HepG2 (cell line): ENCODE data around the gene HIGD1A.

Experiments used
- BCL6 ChIP-seq: IDR thresholded peaks from 2 replicates; pipeline ENCODE4 v1.6.1; 2016; ENCODE audit warnings: missing genetic modification reagents, missing compliant biosample characterization
- CBX2 ChIP-seq, 2 experiments: fragments of 200-600 bp in 1 of 2; sonication (generic); formaldehyde crosslinking in 1 of 2; IDR thresholded peaks; 2 replicates each; pipeline versions ENCODE4 v1.7.0 to v1.8.1; 2018 to 2022; ENCODE audit warnings: low read depth in 2 of 2, low read length in 1 of 2, mild to moderate bottlenecking in 1 of 2, missing genetic modification reagents in 1 of 2
- CTCF ChIP-seq: sonication (generic); formaldehyde crosslinking; IDR thresholded peaks from 2 replicates; pipeline ENCODE4 v1.5.0; 2020; ENCODE audit warnings: mild to moderate bottlenecking, missing genetic modification reagents, moderate library complexity
- EP300 ChIP-seq, 3 experiments: sonication (generic) in 1 of 3; formaldehyde crosslinking in 1 of 3; IDR thresholded peaks; 2 replicates each; pipeline versions ENCODE4 v1.5.1 to v1.6.1; 2011 to 2020; ENCODE audit warnings: low read depth in 2 of 3, low read length in 2 of 3, borderline replicate concordance in 1 of 3, improper control_type of control experiment in 1 of 3, mild to moderate bottlenecking in 1 of 3, missing genetic modification reagents in 1 of 3, moderate library complexity in 1 of 3
- EZH2 ChIP-seq: conservative IDR thresholded peaks from 2 replicates; pipeline ENCODE4 v1.6.1; 2012; ENCODE audit warnings: mild to moderate bottlenecking, low read depth, low read length, moderate library complexity
- KDM5A ChIP-seq: fragments of 200-600 bp; sonication (generic); IDR thresholded peaks from 2 replicates; pipeline ENCODE4 v1.7.0; 2018; ENCODE audit warnings: antibody characterized with exemption, mild to moderate bottlenecking, low read length, borderline replicate concordance
- NCOR1 ChIP-seq: fragments of 200-600 bp; sonication (generic); IDR thresholded peaks from 2 replicates; pipeline ENCODE4 v1.7.0; 2017; ENCODE audit warnings: antibody characterized with exemption, low read length, borderline replicate concordance
- SALL2 ChIP-seq: sonication (generic); formaldehyde crosslinking; IDR thresholded peaks from 2 replicates; pipeline ENCODE4 v1.8.1; 2023; ENCODE audit warnings: mild to moderate bottlenecking, missing genetic modification reagents, inconsistent platforms
- TGIF2 ChIP-seq: IDR thresholded peaks from 2 replicates; pipeline ENCODE4 v1.6.1; 2016; ENCODE audit warnings: control low read depth, missing compliant biosample characterization
- YY1 ChIP-seq: IDR thresholded peaks from 2 replicates; pipeline ENCODE4 v1.6.1; 2011; ENCODE audit warnings: low read length, low read depth, moderate library complexity, mild to moderate bottlenecking; ENCODE audit not compliant: insufficient read depth, insufficient replicate concordance
- ZKSCAN8 ChIP-seq: IDR thresholded peaks from 2 replicates; pipeline ENCODE4 v1.6.1; 2016; ENCODE audit warnings: borderline replicate concordance, missing genetic modification reagents, missing compliant biosample characterization

DNA sequence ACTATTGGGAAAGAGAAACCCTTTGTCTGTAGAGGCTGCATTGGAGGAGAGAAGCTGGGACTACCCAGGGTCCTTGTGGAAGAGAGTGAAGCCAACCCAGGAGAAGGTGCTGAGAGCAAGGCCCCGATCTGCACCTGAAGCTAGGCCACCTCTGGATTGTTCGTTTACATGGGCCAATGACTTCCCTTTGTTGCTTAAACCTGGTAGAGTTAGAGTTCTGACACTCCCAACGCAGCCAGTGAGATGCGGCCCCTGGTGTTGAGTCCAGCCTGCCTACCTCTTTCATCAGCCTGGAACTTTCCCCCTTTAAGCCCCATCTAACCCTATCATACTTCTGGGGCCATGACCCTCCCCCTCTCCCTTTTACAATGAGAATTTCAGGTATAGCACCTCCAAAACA is 62.0 kb downstream of the HIGD1A start:
- TF ChIP-seq BCL6 (CRISPR knock-in tag), result no peak
- TF ChIP-seq CTCF (CRISPR knock-in tag), result no peak
- no peak for TF ChIP-seq TGIF2 (CRISPR knock-in tag)
- TF ChIP-seq EZH2, result no peak
- TF ChIP-seq YY1, result no peak
- TF ChIP-seq EP300 (IDR thresholded peaks at IDR 0.05; ENCODE audit: low read depth in 2 of 2, low read length in 2 of 2), result no peak
- TF ChIP-seq EP300 (CRISPR knock-in tag; IDR thresholded peaks at IDR 0.05; ENCODE audit: borderline replicate concordance), result no peak
- TF ChIP-seq NCOR1, result no peak
- no peak for TF ChIP-seq SALL2 (CRISPR knock-in tag)
- TF ChIP-seq ZKSCAN8 (CRISPR knock-in tag), result no peak
- TF ChIP-seq CBX2 (IDR thresholded peaks at IDR 0.05; ENCODE audit: low read depth, low read length), result no peak
- TF ChIP-seq CBX2 (CRISPR knock-in tag; IDR thresholded peaks at IDR 0.05; ENCODE audit: low read depth), result no peak
- TF ChIP-seq KDM5A, result no peak
